K562 (cell line): ENCODE data around the gene TFF3.

ENCODE experiments used
- CBX8 ChIP-seq: fragments of 200-600 bp; sonication (generic); IDR thresholded peaks from 2 replicates; pipeline ENCODE4 v1.6.1; 2012; ENCODE audit warnings: borderline replicate concordance, mixed run types, low read depth, mild to moderate bottlenecking, moderate library complexity, mixed read lengths, low read length, control low read depth, inconsistent platforms; ENCODE audit not compliant: poor library complexity, severe bottlenecking; ENCODE audit errors: extremely low read depth
- HCFC1 ChIP-seq: IDR thresholded peaks from 2 replicates; pipeline ENCODE4 v1.6.1; 2012; ENCODE audit warnings: low read depth, low read length, improper control_type of control experiment
- POLR2AphosphoS2 ChIP-seq: IDR thresholded peaks from 2 replicates; pipeline ENCODE4 v1.6.1; 2012; ENCODE audit warnings: low read length, improper control_type of control experiment
- RAD51 ChIP-seq: fragments of 450-650 bp; IDR thresholded peaks from 2 replicates; pipeline ENCODE4 v1.7.1; 2016; ENCODE audit warnings: low read depth, mild to moderate bottlenecking, borderline replicate concordance
- SMC3 ChIP-seq: conservative IDR thresholded peaks from 2 replicates; pipeline ENCODE4 v1.6.1; 2011; ENCODE audit warnings: low read depth, low read length, improper control_type of control experiment; ENCODE audit not compliant: insufficient read depth
- ZNF384 ChIP-seq: IDR thresholded peaks from 2 replicates; pipeline ENCODE4 v1.6.1; 2012; ENCODE audit warnings: low read depth, low read length, improper control_type of control experiment
- TF ChIP-seq, protein P1 (sequence below): sonication (generic); formaldehyde crosslinking; IDR thresholded peaks from 2 replicates; pipeline ENCODE4 v1.8.0; 2022; ENCODE audit warnings: mild to moderate bottlenecking, low read depth, missing genetic modification reagents
- TF ChIP-seq, protein P2 (sequence below), 3 experiments: IDR thresholded peaks in 2 of 3; conservative IDR thresholded peaks in 1 of 3; 2 replicates each; pipeline ENCODE4 v1.5.1; 2011 to 2012; ENCODE audit warnings: low read length in 3 of 3, mild to moderate bottlenecking in 3 of 3, control low read depth in 2 of 3, improper control_type of control experiment in 1 of 3, inconsistent platforms in 1 of 3, low read depth in 1 of 3, mixed read lengths in 1 of 3, moderate library complexity in 1 of 3; ENCODE audit not compliant: insufficient read depth in 2 of 3
- TF ChIP-seq, protein P3 (sequence below): sonication (generic); formaldehyde crosslinking; IDR thresholded peaks from 2 replicates; pipeline ENCODE4 v1.8.0; 2023; ENCODE audit warnings: mild to moderate bottlenecking, missing genetic modification reagents

DNA sequence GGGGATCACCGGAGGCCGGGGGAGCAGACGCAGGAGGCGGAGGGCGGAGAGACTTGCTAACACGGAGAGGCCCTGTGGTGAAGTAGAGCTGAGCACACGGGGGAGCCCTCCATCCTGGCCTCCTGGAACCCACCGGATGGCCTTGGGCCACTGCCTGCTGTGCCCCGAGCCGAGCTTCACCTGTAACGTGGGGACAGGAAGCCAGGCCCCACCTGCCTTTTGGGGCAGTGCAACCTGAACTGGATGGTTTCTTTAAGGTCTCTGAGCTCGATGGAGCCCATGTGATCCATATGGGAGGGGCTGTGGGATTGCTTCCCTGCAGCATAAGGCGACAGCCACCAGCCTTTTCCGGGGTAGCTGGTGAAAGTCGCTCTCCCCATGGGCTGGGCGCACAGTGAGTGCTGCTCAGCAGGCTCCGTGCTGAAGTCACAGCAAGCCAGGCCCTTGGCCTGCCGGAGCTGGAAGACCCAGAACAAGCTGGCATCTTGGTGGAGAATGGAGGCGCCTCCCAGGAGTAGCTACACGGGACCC is 35.8 kb downstream of the TFF3 start:
- TF ChIP-seq, protein P1, sequence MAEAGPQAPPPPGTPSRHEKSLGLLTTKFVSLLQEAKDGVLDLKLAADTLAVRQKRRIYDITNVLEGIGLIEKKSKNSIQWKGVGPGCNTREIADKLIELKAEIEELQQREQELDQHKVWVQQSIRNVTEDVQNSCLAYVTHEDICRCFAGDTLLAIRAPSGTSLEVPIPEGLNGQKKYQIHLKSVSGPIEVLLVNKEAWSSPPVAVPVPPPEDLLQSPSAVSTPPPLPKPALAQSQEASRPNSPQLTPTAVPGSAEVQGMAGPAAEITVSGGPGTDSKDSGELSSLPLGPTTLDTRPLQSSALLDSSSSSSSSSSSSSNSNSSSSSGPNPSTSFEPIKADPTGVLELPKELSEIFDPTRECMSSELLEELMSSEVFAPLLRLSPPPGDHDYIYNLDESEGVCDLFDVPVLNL: no peak
- TF ChIP-seq, protein P2, sequence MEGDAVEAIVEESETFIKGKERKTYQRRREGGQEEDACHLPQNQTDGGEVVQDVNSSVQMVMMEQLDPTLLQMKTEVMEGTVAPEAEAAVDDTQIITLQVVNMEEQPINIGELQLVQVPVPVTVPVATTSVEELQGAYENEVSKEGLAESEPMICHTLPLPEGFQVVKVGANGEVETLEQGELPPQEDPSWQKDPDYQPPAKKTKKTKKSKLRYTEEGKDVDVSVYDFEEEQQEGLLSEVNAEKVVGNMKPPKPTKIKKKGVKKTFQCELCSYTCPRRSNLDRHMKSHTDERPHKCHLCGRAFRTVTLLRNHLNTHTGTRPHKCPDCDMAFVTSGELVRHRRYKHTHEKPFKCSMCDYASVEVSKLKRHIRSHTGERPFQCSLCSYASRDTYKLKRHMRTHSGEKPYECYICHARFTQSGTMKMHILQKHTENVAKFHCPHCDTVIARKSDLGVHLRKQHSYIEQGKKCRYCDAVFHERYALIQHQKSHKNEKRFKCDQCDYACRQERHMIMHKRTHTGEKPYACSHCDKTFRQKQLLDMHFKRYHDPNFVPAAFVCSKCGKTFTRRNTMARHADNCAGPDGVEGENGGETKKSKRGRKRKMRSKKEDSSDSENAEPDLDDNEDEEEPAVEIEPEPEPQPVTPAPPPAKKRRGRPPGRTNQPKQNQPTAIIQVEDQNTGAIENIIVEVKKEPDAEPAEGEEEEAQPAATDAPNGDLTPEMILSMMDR (IDR thresholded peaks at IDR 0.05 in 2 of 3, conservative IDR thresholded peaks at IDR 0.05 in 1 of 3; ENCODE audit: insufficient read depth in 2 of 3, low read depth in 1 of 3, low read length in 3 of 3): no peak
- TF ChIP-seq SMC3: no peak
- TF ChIP-seq HCFC1: no peak
- no peak for TF ChIP-seq POLR2AphosphoS2
- TF ChIP-seq ZNF384: no peak
- TF ChIP-seq, protein P3, sequence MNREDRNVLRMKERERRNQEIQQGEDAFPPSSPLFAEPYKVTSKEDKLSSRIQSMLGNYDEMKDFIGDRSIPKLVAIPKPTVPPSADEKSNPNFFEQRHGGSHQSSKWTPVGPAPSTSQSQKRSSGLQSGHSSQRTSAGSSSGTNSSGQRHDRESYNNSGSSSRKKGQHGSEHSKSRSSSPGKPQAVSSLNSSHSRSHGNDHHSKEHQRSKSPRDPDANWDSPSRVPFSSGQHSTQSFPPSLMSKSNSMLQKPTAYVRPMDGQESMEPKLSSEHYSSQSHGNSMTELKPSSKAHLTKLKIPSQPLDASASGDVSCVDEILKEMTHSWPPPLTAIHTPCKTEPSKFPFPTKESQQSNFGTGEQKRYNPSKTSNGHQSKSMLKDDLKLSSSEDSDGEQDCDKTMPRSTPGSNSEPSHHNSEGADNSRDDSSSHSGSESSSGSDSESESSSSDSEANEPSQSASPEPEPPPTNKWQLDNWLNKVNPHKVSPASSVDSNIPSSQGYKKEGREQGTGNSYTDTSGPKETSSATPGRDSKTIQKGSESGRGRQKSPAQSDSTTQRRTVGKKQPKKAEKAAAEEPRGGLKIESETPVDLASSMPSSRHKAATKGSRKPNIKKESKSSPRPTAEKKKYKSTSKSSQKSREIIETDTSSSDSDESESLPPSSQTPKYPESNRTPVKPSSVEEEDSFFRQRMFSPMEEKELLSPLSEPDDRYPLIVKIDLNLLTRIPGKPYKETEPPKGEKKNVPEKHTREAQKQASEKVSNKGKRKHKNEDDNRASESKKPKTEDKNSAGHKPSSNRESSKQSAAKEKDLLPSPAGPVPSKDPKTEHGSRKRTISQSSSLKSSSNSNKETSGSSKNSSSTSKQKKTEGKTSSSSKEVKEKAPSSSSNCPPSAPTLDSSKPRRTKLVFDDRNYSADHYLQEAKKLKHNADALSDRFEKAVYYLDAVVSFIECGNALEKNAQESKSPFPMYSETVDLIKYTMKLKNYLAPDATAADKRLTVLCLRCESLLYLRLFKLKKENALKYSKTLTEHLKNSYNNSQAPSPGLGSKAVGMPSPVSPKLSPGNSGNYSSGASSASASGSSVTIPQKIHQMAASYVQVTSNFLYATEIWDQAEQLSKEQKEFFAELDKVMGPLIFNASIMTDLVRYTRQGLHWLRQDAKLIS (CRISPR knock-in tag): no peak
- no peak for TF ChIP-seq RAD51
- no peak for TF ChIP-seq CBX8
